ENCODE measurements around the gene SLC25A39.

- TF ChIP-seq, protein P1, sequence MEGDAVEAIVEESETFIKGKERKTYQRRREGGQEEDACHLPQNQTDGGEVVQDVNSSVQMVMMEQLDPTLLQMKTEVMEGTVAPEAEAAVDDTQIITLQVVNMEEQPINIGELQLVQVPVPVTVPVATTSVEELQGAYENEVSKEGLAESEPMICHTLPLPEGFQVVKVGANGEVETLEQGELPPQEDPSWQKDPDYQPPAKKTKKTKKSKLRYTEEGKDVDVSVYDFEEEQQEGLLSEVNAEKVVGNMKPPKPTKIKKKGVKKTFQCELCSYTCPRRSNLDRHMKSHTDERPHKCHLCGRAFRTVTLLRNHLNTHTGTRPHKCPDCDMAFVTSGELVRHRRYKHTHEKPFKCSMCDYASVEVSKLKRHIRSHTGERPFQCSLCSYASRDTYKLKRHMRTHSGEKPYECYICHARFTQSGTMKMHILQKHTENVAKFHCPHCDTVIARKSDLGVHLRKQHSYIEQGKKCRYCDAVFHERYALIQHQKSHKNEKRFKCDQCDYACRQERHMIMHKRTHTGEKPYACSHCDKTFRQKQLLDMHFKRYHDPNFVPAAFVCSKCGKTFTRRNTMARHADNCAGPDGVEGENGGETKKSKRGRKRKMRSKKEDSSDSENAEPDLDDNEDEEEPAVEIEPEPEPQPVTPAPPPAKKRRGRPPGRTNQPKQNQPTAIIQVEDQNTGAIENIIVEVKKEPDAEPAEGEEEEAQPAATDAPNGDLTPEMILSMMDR (conservative IDR thresholded peaks at IDR 0.05) = no peak
- no peak for TF ChIP-seq EZH2 (IDR thresholded peaks at IDR 0.05; ENCODE audit: low read depth)
Measured at GRCh38 chr17:44361292-44362260, 37.0 kb upstream of the SLC25A39 start.

Data from PC-9 (cell line).